ENCODE measurements around the gene PYM1. TPM values are rescaled to one million over a fixed set of nuclear protein-coding genes. Genes with fewer than 3 reads are reported as not detected.

PYM1 gene
- polyA plus RNA-seq (45.7 and 49.3 TPM in 2 replicates), polyA minus RNA-seq (25.6 and 31.9 TPM in 2 replicates)

- Histone ChIP-seq H2AFZ (ENCODE audit: low read depth, low read length) (peak within 1 kb of the TSS; percentile 92), H3K9ac (ENCODE audit: low read length) (peak within 1 kb of the TSS; percentile 87), H4K20me1 (ENCODE audit: insufficient read depth) (no peaks in the 10 kb centered on the region), H3K9me2 (ENCODE audit: insufficient read depth, low read length) (no peaks in the 10 kb centered on the region), H3K36me3 (ENCODE audit: insufficient read depth, low read length) (no peaks in the 10 kb centered on the region), H3K79me2 (replicated peaks; ENCODE audit: insufficient read depth, low read length) (peaks cover 32% of the 10 kb centered on the region), H3K4me3 (ENCODE audit: low read length) (peak within 1 kb of the TSS; percentile 88), H3K27ac (ENCODE audit: low read length) (peak within 1 kb of the TSS; percentile 92), H3K9me3 (ENCODE audit: low read length) (no peaks in the 10 kb centered on the region), H3K27me3 (ENCODE audit: insufficient read depth, low read depth, low read length) (peaks cover 21% of the 10 kb centered on the region), H3F3A (ENCODE audit: insufficient read depth, low read length, poor library complexity, severe bottlenecking) (no peaks in the 10 kb centered on the region), H3K4me2 (ENCODE audit: low read length) (peak within 1 kb of the TSS; percentile 96)
- TF ChIP-seq EP300 (conservative IDR thresholded peaks at IDR 0.05; ENCODE audit: poor library complexity, severe bottlenecking), result no peak
- TF ChIP-seq EZH2 (IDR thresholded peaks at IDR 0.05; ENCODE audit: borderline replicate concordance, insufficient read depth, low read length, poor library complexity, severe bottlenecking), result no peak
- TF ChIP-seq MXI1 (conservative IDR thresholded peaks at IDR 0.05; ENCODE audit: poor library complexity, severe bottlenecking), result no peak
- TF ChIP-seq CTCF (IDR thresholded peaks at IDR 0.05; ENCODE audit: poor library complexity, severe bottlenecking), result no peak
- TF ChIP-seq TAF1 (IDR thresholded peaks at IDR 0.05; ENCODE audit: low read depth), result no peak
- no peak for TF ChIP-seq POLR2AphosphoS5 (IDR thresholded peaks at IDR 0.05)
- no peak for TF ChIP-seq REST (IDR thresholded peaks at IDR 0.05; ENCODE audit: borderline replicate concordance)
- no peak for TF ChIP-seq SMC3 (conservative IDR thresholded peaks at IDR 0.05; ENCODE audit: poor library complexity)
Measured at GRCh38 chr12:55927588-55928502, at the start of gene PYM1. PYM1 (minus strand) TSS chr12:55927894; CDS start chr12:55927761, 133 bp downstream.

- H3K27me3 ChIP-seq (ENCODE audit: insufficient read depth, low read depth, low read length), result no peaks in the 10 kb centered on the region
- H3K9me2 ChIP-seq (ENCODE audit: insufficient read depth, low read length), result no peaks in the 10 kb centered on the region
- TF ChIP-seq TAF1 (IDR thresholded peaks at IDR 0.05; ENCODE audit: low read depth) (no peak), SMC3 (conservative IDR thresholded peaks at IDR 0.05; ENCODE audit: poor library complexity) (peak; percentile 27), MXI1 (conservative IDR thresholded peaks at IDR 0.05; ENCODE audit: poor library complexity, severe bottlenecking) (no peak), RAD21 (conservative IDR thresholded peaks at IDR 0.05) (no peak), POLR2AphosphoS5 (IDR thresholded peaks at IDR 0.05) (no peak), EP300 (conservative IDR thresholded peaks at IDR 0.05; ENCODE audit: poor library complexity, severe bottlenecking) (no peak)
- no peaks in the 10 kb centered on the region for H3K9me3 ChIP-seq (ENCODE audit: low read length)
- no peaks in the 10 kb centered on the region for H4K20me1 ChIP-seq (ENCODE audit: insufficient read depth)
- peaks cover 54% of the 10 kb centered on the region for H3K79me2 ChIP-seq (replicated peaks; ENCODE audit: insufficient read depth, low read length)
- peak overlapping the region; percentile 66 for H2AFZ ChIP-seq (ENCODE audit: low read depth, low read length)
- H3K4me2 ChIP-seq (ENCODE audit: low read length), result peak overlapping the region; percentile 53
- H3K4me3 ChIP-seq (ENCODE audit: low read length), result peak overlapping the region; percentile 84
- peak overlapping the region; percentile 92 for H3K27ac ChIP-seq (ENCODE audit: low read length)
- H3K9ac ChIP-seq (ENCODE audit: low read length), result peak overlapping the region; percentile 97
- H3K36me3 ChIP-seq (ENCODE audit: insufficient read depth, low read length), result no peaks in the 10 kb centered on the region
- H3F3A ChIP-seq (ENCODE audit: insufficient read depth, low read length, poor library complexity, severe bottlenecking), result no peaks in the 10 kb centered on the region
Measured at GRCh38 chr12:55974308-55974730, 46.6 kb upstream of the PYM1 start.
